Measurements from ENCODE around the gene S100P.
"Not testable (repeated sequence)": the region's sequence is repeated elsewhere in the genome, so short reads cannot be mapped to it uniquely, and the experiment has no call there.

The S100P gene

DNA sequence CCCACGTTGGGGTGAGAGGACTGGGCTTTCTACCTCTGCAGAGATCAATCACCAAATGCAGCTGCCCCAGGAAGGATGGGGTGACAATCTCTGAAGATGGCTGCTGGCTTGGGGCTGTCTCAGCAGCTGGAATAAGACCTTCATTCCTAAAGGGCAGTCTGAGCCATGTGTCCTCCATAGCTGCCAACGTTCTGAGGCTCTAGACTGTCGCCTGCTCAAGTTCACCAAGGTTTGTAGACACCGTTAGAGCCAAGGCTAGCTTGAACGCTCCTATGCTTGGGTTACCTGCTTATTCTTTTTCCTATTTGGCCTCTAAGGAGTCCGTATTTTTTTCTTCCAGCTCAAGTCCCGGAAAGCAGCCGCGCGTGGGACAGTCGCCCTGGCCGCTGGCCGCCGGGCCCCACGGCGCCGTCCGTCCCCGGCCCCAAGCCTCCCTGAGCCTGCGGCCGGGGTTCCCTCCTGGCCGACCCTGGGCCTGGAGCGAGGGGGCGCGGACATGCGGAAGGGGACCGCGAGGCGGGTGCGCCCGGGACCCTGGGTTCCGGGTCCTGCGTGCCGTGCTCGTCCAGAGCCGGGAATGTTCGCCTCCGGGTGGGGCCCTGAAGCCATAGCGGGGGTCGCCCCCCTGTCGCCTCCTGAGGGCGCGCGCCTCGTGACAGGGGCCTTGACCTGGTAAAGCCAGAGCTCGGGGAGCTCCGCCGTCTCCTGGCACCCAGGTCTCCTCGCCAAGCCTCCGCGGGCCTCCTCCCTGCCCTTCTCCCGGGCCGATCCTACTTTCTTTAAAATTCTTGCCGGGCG lies 29.9 kb upstream of the S100P start:
- Mint-ChIP-seq H3K4me3 (peak overlapping the region; percentile 55), H3K4me1 (ENCODE audit: low read depth) (peaks cover 6% of the 10 kb centered on the region), H3K9me3 (no peaks in the 10 kb centered on the region), H3K36me3 (ENCODE audit: low read depth) (no peaks in the 10 kb centered on the region), H3K27ac (no peak overlapping the region), H3K27me3 (peaks cover 31% of the 10 kb centered on the region)

DNA sequence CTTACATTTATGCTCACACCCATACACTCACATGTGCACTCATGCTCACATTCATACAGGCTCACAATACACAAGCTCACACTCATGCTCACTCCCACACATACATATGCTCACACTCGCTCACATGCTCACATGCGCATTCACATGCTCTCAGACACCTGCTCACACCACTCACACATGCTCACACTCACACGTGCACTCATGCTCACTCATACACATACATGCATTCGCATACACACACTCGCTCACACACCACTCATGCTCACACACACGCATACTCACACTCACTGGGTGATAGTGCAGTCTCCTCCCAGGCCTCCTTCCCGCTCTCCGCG lies 28.4 kb upstream of the S100P start:
- Mint-ChIP-seq H3K27ac (no peak overlapping the region), H3K9me3 (no peaks in the 10 kb centered on the region), H3K4me3 (no peak overlapping the region), H3K27me3 (peaks cover 28% of the 10 kb centered on the region), H3K4me1 (ENCODE audit: low read depth) (no peaks in the 10 kb centered on the region), H3K36me3 (ENCODE audit: low read depth) (no peaks in the 10 kb centered on the region)

DNA sequence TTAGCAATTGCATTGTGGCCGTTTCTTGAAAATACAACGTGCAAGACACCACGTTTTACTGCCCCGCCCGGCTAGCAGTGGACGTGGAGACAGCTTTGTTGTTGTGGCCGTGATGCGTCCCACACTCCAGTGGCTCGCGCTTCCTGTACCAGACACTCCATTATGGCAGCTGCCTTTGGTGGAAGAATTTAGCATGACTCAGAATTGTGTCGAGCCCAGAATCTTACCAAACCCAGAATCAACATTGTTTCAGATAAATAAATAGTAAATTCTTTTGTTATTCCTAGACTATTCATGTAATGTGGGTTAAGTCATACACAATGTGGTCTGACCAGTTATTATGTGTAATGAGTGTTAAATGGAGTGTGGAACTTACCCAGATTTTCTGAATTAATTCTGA lies 25.3 kb upstream of the S100P start:
- no peak overlapping the region for H3K4me3 Mint-ChIP-seq
- H3K4me1 Mint-ChIP-seq (ENCODE audit: low read depth): peaks cover 4% of the 10 kb centered on the region

DNA sequence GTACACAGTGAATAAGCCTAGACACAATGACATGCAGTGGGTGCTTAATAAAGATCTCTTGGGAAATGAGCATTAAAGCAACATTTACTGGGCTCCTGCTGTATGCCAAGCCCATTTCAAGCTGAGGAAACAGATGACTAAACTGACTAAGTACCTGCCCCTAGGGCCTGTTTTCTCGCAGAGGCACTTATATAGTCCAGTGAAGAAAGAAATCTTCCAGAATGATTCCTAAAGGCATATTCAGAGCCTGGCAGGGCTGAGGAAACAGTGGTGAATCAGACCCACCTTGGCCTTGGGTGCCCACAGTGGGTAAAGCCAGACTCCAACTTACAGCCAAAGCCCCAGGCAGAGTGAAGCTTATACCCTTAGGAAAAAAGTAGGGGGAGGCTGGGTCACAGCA lies 22.0 kb upstream of the S100P start:
- H3K4me3 Mint-ChIP-seq: no peak overlapping the region
- H3K27me3 Mint-ChIP-seq: no peaks in the 10 kb centered on the region
- H3K27ac Mint-ChIP-seq: no peak overlapping the region
- peaks cover 22% of the 10 kb centered on the region for H3K36me3 Mint-ChIP-seq (ENCODE audit: low read depth)
- no peaks in the 10 kb centered on the region for H3K9me3 Mint-ChIP-seq
- peaks cover 31% of the 10 kb centered on the region for H3K4me1 Mint-ChIP-seq (ENCODE audit: low read depth)

More for the DNA sequence above, 25.3 kb upstream of the S100P start:
- H3K36me3 Mint-ChIP-seq (ENCODE audit: low read depth): no peaks in the 10 kb centered on the region
- H3K27me3 Mint-ChIP-seq: peaks cover 4% of the 10 kb centered on the region
- no peaks in the 10 kb centered on the region for H3K9me3 Mint-ChIP-seq
- H3K27ac Mint-ChIP-seq: no peak overlapping the region

DNA sequence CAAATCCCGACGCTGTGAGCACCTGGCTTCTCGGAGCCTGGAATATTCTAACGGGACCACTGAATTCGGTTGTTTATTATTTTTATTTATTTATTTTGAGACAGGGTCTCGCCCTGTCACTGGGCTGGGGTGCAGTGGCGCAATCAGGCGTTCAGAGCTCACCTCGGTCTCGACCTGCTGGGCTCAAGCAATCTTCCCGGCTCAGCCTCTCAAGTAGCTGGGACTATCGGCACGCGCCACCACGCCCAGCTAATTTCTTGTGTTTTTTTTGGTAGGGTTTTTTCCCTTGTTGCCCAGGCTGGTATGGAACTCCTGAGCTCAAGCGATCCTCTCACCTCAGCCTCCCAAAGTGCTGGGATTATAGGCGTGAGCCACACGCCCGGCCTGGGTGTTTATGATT lies 21.5 kb upstream of the S100P start:
- Mint-ChIP-seq H3K4me1 (ENCODE audit: low read depth) (peaks cover 35% of the 10 kb centered on the region), H3K9me3 (no peaks in the 10 kb centered on the region), H3K36me3 (ENCODE audit: low read depth) (peaks cover 27% of the 10 kb centered on the region), H3K4me3 (no peak overlapping the region), H3K27ac (no peak overlapping the region), H3K27me3 (no peaks in the 10 kb centered on the region)

DNA sequence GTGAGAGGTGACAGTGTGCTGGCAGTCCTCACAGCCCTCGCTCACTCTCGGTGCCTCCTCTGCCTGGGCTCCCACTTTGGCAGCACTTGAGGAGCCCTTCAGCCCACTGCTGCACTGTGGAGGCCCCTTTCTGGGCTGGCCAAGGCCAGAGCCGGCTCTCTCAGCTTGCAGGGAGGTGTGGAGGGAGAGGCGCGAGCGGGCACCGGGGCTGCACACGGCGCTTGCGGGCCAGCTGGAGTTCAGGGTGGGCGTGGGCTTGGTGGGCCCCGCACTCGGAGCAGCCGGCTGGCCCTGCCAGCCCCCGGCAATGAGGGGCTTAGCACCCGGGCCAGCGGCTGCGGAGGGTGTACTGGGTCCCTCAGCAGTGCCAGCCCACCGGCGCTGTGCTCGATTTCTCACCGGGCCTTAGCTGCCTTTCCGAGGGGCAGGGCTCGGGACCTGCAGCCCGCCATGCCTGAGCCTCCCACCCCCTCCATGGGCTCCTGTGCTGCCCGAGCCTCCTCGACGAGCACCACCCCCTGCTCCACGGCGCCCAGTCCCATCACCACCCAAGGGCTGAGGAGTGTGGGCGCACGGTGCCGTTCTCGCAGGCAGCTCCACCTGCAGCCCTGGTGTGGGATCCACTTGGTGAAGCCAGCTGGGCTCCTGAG lies 21.0 kb upstream of the S100P start:
- not testable (repeated sequence) for H3K4me3 Mint-ChIP-seq, H3K9me3 Mint-ChIP-seq, H3K27me3 Mint-ChIP-seq
- peak overlapping the region; percentile 98 for H3K27ac Mint-ChIP-seq
- peaks cover 41% of the 10 kb centered on the region for H3K4me1 Mint-ChIP-seq (ENCODE audit: low read depth)
- peaks cover 32% of the 10 kb centered on the region for H3K36me3 Mint-ChIP-seq (ENCODE audit: low read depth)

DNA sequence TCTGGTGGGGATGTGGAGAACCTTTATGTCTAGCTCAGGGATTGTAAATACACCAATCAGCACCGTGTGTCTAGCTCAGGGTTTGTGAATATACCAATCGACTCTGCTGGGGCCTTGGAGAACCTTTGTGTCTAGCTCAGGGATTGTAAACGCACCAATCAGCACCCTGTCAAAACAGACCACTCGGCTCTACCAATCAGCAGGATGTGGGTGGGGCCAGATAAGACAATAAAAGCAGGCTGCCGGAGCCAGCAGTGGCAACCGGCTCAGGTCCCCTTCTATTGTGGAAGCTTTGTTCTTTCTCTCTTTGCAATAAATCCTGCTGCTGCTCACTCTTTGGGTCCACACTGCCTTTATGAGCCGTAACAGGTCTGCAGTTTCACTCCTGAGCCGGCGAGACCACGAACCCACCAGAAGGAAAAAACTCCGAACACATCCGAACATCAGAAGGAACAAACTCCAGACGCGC lies 20.5 kb upstream of the S100P start:
- Mint-ChIP-seq H3K36me3 (ENCODE audit: low read depth) (peaks cover 35% of the 10 kb centered on the region), H3K4me1 (ENCODE audit: low read depth) (peaks cover 43% of the 10 kb centered on the region), H3K4me3 (peak overlapping the region; percentile 99), H3K27ac (peak overlapping the region; percentile 98)
- not testable (repeated sequence) for H3K9me3 Mint-ChIP-seq, H3K27me3 Mint-ChIP-seq

DNA sequence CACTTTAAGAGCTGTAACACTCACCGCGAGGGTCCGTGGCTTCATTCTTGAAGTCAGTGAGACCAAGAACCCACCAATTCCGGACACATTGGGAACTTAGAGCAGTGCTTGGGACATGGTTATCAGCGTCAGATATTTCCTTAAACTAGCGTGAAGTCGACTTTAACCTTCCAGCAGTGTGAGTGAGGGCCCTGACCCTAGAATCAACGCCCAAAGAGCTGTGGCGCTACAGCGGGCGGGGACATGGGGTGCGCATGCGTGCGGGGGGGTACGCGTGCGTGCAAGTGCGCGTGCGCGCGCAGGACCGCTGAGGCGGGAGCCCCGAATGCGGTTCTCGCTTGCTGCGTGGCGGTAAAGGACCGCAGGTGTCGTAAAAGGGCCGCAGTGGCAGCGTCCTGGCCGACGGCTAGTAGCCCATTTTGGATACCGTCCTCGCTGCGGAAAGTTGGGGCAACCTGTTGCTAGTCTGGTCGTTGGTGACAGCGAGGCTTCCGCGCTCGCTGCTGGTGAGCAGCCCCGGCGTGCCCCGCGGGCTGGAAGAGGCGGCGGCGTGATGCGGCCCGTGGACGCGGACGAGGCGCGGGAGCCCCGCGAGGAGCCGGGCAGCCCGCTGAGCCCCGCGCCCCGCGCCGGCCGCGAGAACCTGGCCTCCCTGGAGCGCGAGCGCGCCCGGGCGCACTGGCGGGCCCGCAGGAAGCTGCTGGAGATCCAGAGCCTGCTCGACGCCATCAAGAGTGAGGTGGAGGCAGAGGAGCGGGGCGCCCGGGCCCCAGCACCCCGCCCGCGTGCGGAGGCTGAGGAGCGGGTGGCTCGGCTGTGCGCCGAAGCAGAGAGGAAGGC lies 19.8 kb upstream of the S100P start:
- H3K4me1 Mint-ChIP-seq (ENCODE audit: low read depth): peaks cover 50% of the 10 kb centered on the region
- peak overlapping the region; percentile 99 for H3K4me3 Mint-ChIP-seq
- H3K27ac Mint-ChIP-seq: peak overlapping the region; percentile 98
- no peaks in the 10 kb centered on the region for H3K27me3 Mint-ChIP-seq
- H3K36me3 Mint-ChIP-seq (ENCODE audit: low read depth): peaks cover 42% of the 10 kb centered on the region
- H3K9me3 Mint-ChIP-seq: no peaks in the 10 kb centered on the region

DNA sequence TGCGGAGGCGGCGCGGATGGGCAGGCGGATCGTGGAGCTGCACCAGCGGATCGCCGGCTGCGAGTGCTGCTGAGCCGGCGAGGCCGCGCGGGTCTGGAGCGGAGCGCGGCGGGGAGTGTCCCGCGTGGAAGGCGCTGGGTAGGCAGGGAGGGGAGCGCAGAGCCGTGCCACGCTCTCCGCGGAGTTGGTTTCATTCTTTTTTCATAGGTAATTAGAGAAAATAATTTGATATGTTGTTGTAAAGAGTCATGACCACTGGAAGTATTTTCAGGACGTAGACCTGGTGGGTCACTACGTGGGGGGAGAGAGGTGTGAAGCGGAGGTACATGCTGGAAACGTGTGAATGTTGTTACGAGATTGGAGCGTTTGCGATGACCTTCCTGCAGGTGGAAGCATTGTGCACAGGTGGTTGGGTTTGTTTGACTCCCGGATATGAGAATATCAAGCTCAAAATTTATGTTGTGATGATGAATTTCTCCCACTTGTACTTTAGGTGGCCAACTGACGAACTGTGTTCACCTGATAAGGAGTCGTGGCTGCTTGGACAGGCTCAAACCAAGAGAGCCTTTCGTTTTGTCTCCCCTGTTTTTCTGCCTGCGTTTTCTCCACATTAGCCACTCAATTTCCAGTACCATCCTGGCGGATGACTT lies 19.1 kb upstream of the S100P start:
- Mint-ChIP-seq H3K27ac (peak overlapping the region; percentile 98), H3K36me3 (ENCODE audit: low read depth) (peaks cover 47% of the 10 kb centered on the region), H3K4me3 (peak overlapping the region; percentile 99), H3K4me1 (ENCODE audit: low read depth) (peaks cover 53% of the 10 kb centered on the region), H3K9me3 (no peaks in the 10 kb centered on the region), H3K27me3 (no peaks in the 10 kb centered on the region)

DNA sequence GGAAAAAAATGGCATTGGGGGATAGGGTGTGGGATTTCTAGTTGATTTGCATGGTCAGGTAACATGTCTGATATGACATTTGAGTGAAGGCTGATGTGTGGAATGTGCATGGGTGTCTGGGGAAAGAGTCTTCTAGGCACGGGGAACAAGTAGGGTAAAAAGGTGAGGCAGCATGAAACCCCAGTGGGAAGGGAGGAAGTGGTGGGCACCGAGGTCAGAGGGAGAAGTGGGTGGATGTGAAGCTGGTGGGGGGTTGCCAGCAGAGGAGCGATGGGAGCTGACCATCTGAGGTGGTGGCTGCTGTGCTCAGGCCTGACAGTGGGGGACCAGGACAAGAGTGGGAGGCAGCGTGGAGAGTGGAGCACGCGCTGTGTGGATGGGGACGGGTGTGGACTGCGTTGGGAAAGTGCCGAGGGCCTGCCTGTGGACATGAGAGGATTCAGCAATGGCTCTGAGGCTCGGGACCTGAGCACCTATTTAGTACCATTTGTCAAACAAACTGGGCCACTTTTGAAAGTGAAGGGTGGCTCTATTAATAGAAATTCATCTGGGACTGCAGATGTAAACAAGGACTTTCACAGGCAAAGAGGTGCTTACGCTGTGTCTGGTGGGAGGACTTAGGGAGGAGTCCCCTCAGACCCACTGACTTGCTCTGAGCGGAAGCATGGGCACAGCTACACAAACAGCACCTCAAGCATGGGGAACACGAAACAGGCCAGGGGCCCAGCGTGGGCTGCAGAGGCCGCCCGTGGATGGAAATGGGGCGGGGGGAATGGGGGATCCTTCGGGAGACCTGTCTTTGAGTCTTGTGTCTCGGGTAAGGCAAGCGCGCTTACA lies 16.7 kb upstream of the S100P start:
- Mint-ChIP-seq H3K9me3 (peaks cover 4% of the 10 kb centered on the region), H3K27ac (peak overlapping the region; percentile 84), H3K4me3 (peak overlapping the region; percentile 99)

DNA sequence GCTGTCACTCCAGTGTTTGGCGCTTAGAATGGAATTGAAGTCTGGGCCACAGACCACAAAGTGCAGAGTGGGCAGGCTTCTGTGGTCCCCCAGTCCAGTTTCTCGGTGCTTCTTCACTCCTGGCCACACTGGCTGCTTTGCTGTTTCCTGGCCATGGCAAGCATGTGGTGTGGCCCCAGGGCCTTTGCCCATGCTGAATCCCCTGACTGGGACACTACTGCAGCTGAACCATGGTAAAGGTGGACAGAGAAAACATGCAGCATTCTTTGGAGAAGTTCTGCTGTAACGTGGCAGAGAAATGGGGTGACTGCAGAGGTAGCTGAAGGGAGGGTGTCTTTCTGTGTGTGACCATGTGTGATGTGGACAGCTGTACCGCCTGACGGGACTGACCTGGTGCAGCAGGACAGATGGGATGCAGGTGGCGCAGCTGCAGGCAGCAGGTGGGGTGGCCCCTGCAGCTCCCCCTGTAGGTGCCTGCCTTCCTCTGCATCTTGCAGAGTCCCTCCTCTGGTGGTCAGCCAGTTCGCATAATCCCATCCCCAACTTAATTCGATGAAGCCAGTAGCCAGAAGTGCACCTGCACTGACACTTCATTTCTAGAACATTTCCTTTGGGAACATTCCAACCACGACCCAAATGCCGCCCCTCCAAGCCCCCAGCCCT lies 13.2 kb upstream of the S100P start:
- Mint-ChIP-seq H3K9me3 (peaks cover 4% of the 10 kb centered on the region), H3K27me3 (no peaks in the 10 kb centered on the region), H3K4me1 (ENCODE audit: low read depth) (peaks cover 34% of the 10 kb centered on the region), H3K36me3 (ENCODE audit: low read depth) (peaks cover 52% of the 10 kb centered on the region), H3K4me3 (no peak overlapping the region), H3K27ac (no peak overlapping the region)

More for the DNA sequence above, 16.7 kb upstream of the S100P start:
- H3K4me1 Mint-ChIP-seq (ENCODE audit: low read depth): peaks cover 53% of the 10 kb centered on the region
- H3K27me3 Mint-ChIP-seq: no peaks in the 10 kb centered on the region
- peaks cover 63% of the 10 kb centered on the region for H3K36me3 Mint-ChIP-seq (ENCODE audit: low read depth)

DNA sequence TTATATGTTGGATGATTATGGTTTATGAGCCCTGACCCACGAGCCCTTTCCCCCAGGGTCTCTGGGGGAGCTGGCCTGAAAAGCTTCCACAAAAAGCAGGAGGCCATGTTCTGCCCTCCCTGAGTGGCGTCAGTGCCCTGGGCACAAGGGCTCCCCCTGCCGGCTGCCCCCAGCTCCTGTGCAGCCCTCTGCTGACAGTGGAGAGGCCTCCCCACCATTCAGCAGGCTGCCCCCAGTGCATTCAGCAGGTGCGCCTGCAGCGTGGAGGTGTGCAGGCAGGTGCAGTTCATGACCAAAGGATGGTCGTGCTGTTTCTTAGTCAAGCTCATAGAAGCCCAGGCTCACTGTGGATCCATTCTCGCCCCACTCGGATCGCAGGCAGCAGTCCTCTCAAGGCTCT lies 12.5 kb upstream of the S100P start:
- Mint-ChIP-seq H3K36me3 (ENCODE audit: low read depth) (peaks cover 45% of the 10 kb centered on the region), H3K4me3 (no peak overlapping the region), H3K4me1 (ENCODE audit: low read depth) (peaks cover 30% of the 10 kb centered on the region), H3K9me3 (peaks cover 4% of the 10 kb centered on the region), H3K27ac (no peak overlapping the region), H3K27me3 (no peaks in the 10 kb centered on the region)

DNA sequence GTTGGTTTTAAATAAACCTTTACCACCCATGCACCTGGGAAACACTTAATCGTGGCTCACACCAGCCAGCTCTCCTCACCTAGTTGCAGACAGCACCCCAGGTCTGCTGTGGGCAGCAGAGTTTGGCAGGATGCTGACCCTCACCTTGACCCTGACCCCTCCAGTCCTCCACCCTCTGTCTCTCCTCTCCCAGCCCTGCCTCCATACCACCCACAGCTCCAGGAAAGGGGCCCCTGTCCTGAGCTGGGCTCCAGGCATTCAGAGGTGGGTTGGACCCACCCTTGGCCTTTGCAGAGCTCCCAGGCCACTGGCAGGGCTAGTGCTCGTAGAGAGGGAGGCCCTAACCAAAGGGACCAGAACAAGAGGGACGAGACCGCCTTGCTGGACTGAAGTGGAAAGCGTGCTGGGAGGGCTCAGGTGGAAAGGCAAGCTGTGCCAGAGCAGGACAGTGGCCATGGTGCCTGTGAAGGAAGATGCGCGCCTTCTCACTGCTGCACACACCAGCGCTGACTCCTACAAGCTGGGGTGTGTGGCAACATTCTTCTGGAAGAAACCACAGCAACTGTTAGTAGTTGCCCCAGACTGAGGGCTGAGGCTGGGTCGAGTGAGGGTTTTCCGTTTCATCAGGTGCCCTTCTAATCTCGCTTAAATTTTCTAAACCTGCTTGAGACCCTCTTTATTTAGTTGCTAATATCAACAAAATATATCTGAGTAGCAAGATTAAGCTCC lies 10.7 kb upstream of the S100P start:
- H3K27ac Mint-ChIP-seq: no peak overlapping the region
- H3K27me3 Mint-ChIP-seq: no peaks in the 10 kb centered on the region
- H3K36me3 Mint-ChIP-seq (ENCODE audit: low read depth): peaks cover 28% of the 10 kb centered on the region
- peaks cover 23% of the 10 kb centered on the region for H3K4me1 Mint-ChIP-seq (ENCODE audit: low read depth)
- peaks cover 4% of the 10 kb centered on the region for H3K9me3 Mint-ChIP-seq
- no peak overlapping the region for H3K4me3 Mint-ChIP-seq

All from stimulated activated naive CD8-positive, alpha-beta T cell treated with anti-CD3 and anti-CD28 coated beads, Interleukin-15, Interleukin-2, amounts not matched to agents 100 ng/mL and 50 ng/mL, for 24 hours (primary cell).